HG03432 (cell line): ENCODE data around the gene SEMA3F.

ENCODE experiments used
- ATAC-seq: cut with Tn5 transposase; IDR thresholded peaks from one replicate; pipeline ENCODE4 v1.9.1; 2021; ENCODE audit warnings: mild to moderate bottlenecking, moderate library complexity; ENCODE audit not compliant: unreplicated experiment

SEMA3F gene

GRCh38 chr3:50230104-50230793 is 75.1 kb downstream of the SEMA3F start:
- ATAC-seq, result no peak

DNA sequence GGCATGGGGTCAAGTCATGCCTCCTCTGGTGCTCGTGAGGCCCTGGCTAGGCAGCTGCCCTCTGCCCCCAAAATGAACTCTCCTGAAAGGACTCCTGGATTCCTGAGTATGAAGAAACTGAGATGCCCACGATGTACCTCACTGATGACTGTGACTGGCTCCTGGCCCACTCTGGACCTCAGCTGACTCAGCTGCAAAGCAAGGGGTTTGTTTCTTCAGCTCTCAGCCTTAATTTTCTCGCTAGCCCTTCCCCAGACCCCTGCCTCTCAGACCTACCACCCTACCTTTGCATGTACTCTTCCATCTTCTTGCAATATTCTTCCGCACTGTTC is 75.6 kb downstream of the SEMA3F start:
- ATAC-seq, result no peak

DNA sequence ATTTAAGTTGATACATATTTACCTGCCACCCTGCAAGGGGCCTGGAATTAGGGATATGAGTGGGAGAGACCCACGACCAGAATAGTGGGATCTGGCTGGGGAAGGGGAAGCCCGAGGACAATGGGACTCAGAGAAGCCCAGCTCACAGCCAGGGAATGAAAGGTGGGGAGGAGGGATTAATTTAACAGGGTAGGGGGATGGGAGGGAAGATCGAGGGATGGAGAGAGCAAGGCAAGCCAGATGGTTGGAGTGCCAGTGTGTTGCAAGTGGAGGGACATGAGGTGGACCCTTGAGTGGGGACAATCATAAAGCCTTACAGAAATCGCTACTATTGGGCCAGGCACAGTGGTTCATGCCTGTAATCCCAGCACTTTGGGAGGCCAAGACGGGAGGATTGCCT is 76.5 kb downstream of the SEMA3F start:
- ATAC-seq, result no peak

DNA sequence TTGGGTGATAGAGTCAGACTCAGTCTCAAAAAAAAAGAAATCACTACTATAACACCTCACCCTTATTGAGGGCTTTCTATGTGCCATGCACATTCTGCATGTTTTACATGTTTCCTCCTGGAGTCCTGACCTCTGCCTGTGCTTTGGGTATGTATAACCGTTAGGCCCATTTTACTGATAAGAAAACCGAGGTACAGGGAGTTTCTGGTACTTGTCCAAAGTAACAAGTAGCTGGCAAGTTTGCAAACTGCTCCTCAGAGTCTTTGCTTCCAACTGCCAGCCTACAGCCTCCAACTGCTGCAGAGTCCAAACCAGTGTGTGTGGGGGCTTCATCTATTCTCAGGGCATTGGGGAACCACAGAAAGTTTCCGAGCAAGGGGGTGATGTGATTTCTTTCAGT is 77.2 kb downstream of the SEMA3F start:
- no peak for ATAC-seq

DNA sequence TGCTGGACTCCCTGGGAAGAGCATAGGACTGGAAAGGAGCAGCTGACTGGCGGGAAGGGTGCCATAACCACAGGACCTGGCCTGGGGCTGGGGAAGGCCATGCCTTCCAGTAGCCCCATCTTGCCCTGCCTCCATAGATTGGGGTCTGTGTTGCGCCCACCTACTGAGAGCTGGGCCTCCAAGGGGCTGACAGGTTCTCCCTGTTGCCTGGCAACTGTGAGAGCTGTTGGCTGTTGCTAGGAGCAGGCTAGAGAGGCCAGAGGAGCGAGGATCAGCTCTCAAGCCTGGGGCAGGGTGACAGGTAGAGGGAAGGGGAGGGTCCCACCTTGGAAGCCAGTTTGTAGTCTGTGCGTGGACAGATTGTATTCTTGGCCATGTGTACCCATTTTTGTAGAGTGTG is 78.1 kb downstream of the SEMA3F start:
- no peak for ATAC-seq

DNA sequence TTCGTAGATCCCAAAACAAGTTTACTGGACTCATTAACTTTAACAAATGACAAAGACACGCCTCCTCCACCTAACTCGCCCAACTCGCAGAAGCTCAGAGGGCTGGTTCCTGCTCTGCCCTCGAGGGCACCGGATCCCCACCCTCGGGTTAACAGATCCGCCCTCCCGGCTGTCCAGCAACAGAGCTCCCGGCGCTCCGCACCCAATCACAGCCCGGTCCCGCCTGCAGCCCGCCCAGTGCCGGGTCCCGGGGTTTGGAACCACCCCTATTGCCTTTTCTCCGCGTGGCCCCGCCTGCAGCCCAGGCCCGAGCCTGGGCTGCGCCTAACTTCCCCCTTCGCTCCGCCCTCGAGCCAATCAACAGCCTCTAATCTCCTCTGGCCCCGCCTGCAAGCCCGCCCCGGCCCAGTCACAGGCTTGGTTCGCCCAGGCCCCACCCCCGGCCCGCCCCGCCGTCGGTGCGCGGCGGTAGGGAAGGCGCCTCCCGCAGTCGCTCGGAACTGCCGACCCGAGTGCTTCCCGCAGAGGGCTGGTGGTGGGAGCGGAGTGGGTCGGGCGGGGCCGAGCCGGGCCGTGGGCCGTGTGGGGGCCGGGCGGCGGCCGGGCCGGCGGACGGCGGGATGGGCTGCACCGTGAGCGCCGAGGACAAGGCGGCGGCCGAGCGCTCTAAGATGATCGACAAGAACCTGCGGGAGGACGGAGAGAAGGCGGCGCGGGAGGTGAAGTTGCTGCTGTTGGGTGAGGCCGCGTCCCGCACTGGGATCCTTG is 80.8 kb downstream of the SEMA3F start, which contains the start of gene GNAI2:
GNAI2 (plus strand) TSS at position 489 of the 768 bp plus-strand sequence; CDS start at position 621, 132 bp downstream.
- peak; percentile 92 for ATAC-seq

DNA sequence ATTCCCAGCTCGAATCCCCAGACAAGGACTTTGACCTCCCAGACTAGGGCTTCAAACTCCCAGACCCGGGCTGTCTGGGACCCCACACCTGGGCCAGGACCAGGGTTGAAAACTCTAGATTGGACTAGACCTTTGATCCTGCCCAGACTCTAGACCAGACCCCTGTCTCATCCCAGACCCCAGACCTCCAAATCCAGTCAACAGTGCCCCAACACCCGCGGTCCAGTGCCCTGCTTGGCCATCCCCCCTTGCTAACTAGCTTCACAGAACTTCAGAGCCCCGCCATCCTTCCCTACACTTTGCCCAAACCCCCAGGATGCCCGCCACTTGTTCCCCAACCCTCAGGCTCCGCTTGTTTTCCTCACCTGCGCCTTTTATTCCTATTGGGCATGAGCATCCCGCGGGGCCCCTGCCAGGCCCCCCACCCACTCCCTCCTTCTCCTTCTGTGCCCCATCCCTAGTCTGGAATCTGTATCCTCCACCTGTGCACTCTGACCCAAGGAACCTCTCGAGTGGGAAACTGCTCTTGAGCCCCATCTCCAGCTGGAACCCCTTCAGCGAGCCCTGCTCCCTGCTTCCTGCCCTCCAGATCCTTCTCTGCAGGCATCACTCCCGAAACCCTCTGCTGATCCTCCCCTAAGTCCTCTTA is 81.5 kb downstream of the SEMA3F start:
- no peak for ATAC-seq

DNA sequence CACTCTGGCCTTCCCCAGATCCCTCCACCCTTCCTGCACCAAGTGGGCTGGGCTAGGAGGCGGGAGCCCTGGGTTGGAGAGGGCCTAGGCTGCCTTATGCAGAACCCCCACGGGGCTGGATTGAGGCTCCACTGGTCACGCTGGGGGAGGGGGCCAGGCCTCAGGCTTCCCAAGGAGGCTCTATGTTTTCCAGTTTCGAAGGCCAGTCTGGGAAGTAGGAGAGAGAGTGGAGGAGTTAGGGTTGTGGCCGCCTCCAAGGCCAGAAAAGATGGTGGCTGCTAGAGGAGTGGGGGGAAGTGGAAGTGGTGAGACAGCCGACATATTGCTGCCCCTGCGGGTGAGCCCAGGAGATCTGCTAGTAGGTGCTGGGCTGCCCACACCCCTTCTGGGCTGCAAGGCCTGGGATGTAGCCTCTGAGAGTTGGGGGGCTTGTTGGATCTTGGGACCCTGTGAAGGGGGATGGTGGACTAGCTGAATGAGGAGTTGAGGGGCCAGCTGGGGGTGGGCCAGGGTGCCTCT is 82.1 kb downstream of the SEMA3F start:
- ATAC-seq, result no peak

- ATAC-seq, result peak; percentile 35
Measured at GRCh38 chr3:50237754-50238548, 82.8 kb downstream of the SEMA3F start.

DNA sequence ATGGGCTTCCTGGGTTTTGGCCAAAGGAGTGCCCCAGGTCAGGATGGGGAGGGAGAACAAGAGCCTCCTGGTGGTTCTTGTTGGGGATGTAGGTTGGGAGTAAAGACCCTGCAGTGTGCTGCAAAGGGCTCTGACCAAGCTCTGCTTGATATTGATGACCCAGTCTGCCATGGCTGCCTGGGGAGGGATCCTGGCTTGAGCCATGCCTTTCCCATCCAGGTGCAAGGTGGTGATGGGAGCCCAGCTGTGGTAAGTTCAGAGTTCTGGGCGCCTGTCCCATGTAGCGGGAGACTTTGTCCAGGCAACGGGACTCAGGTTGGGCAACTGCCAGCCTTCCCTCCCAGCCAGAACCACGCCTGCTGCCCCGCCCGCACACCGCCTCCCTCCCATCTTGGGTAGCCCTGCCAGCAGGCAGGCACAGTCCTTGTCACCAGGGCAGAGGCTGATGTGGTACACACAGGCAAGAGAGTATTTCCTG is 83.5 kb downstream of the SEMA3F start:
- no peak for ATAC-seq
